CMK (cell line): ENCODE data around the gene PM20D1.
"Not testable (repeated sequence)": the region's sequence is repeated elsewhere in the genome, so short reads cannot be mapped to it uniquely, and the experiment has no call there.

Experiments
- DNase-seq: peaks from one replicate; pipeline ENCODE4 v3.0.0-alpha.2; 2010; ENCODE audit warnings: low read depth

PM20D1 gene, protein sequence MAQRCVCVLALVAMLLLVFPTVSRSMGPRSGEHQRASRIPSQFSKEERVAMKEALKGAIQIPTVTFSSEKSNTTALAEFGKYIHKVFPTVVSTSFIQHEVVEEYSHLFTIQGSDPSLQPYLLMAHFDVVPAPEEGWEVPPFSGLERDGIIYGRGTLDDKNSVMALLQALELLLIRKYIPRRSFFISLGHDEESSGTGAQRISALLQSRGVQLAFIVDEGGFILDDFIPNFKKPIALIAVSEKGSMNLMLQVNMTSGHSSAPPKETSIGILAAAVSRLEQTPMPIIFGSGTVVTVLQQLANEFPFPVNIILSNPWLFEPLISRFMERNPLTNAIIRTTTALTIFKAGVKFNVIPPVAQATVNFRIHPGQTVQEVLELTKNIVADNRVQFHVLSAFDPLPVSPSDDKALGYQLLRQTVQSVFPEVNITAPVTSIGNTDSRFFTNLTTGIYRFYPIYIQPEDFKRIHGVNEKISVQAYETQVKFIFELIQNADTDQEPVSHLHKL

GRCh38 chr1:205849619-205850355 is at the start of gene PM20D1:
PM20D1 (minus strand) TSS chr1:205850132; CDS start chr1:205850072, 60 bp downstream.
- no peak for DNase-seq

GRCh38 chr1:205896351-205896750 is 46.4 kb upstream of the PM20D1 start:
- DNase-seq = no peak

DNA sequence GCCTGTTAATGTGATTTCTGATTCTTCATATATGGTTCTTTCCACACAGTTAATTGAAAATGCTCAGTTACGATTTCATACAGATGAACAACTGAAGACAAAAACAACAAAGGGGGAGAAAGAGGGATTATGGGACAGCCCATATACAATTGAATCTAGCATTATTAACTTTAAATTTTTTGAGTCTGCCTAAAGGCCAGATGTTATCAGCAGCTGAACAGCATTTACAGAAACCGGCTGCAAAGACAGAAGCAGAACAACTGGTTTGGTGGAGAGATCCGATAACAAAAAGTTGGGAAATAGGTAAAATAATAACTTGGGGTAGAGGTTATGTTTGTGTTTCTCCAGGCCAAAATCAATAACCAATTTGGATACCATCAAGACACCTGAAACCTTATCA is 44.2 kb upstream of the PM20D1 start:
- DNase-seq = not testable (repeated sequence)

GRCh38 chr1:205892175-205892574 is 42.2 kb upstream of the PM20D1 start:
- not testable (repeated sequence) for DNase-seq

DNA sequence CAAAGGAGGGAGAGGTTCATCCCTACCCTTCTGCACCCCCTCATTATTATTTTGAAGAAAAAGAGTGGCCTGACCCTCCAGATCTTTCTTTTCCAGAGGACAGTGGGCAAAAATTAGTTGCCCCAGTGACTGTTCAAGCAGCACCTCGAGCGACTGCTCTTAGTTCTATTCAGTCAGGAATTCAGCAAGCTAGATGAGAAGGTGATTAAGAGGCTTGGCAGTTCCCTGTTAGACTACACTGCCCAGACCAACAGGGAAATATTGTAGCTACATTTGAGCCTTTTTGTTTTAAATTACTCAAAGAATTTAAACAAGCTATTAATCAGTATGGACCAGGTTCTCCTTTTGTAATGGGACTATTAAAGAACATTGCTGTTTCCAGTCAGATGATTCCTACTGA is 41.5 kb upstream of the PM20D1 start:
- not testable (repeated sequence) for DNase-seq

- not testable (repeated sequence) for DNase-seq
These were observed 40.7 kb upstream of the PM20D1 start for GRCh38 chr1:205890631-205891030.

- DNase-seq = not testable (repeated sequence)
These were observed 39.8 kb upstream of the PM20D1 start for GRCh38 chr1:205889706-205890105.

GRCh38 chr1:205889006-205889405 is 39.1 kb upstream of the PM20D1 start:
- DNase-seq = not testable (repeated sequence)

- no peak for DNase-seq
These were observed 33.9 kb upstream of the PM20D1 start for GRCh38 chr1:205883792-205884191.

- DNase-seq = no peak
These were observed 31.0 kb upstream of the PM20D1 start for GRCh38 chr1:205880923-205881322.

DNA sequence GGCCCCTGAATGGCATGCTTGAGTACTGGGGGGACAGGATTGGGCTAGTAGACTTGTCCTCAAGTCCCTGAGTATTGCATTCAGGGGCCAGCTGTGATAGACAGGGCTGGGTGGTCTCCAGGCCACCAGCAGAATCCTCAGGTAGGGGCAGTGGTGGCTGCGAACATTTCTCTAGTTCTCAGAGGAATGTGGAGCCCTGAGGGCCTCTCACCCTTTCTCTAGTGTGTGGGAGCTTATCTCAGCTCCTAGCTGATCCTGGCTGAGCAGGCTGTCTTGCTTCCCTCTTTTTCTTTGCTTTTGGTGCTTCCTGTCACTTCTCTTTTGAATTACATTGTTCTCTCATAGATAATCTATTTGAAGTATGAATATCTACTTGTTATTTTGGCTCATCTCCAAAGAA is 30.0 kb upstream of the PM20D1 start:
- no peak for DNase-seq

GRCh38 chr1:205878026-205878425 is 28.1 kb upstream of the PM20D1 start:
- peak; percentile 2 for DNase-seq

DNA sequence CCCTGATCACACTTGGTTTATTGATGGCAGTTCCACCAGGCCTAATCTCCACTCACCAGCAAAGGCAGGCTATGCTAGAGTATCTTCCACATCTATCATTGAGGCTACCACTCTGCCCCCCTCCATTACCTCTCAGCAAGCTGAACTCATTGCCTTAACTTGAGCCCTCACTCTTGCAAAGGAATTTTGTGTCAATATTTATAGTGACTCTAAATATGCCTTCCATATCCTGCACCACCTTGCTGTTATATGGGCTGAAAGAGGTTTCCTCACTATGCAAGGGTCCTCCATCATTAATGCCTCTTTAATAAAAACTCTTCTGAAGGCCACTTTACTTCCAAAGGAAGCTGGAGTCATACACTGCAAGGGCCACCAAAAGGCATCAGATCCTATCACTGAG is 23.2 kb upstream of the PM20D1 start:
- not testable (repeated sequence) for DNase-seq

DNA sequence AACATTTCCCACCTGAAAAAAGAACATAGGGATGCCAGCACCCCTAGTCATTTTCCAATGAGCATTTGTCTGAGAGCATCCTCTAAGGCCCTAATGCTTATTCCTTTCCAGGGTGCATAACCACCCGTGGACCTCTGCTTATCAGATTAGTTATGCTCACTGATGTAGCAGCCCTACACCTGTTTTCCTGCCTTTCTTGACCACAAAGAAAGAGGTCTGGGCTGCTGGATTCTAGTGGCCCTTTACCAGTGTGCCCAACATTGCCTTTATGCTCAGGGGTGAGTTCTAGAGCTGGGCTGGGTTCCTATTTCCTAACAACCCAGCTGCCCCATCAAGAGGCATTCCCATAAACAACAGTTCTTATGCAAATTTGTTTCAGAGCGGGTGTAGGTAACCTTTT is 20.3 kb upstream of the PM20D1 start:
- no peak for DNase-seq

- no peak for DNase-seq
These were observed 11.6 kb upstream of the PM20D1 start for GRCh38 chr1:205861540-205861939.

DNA sequence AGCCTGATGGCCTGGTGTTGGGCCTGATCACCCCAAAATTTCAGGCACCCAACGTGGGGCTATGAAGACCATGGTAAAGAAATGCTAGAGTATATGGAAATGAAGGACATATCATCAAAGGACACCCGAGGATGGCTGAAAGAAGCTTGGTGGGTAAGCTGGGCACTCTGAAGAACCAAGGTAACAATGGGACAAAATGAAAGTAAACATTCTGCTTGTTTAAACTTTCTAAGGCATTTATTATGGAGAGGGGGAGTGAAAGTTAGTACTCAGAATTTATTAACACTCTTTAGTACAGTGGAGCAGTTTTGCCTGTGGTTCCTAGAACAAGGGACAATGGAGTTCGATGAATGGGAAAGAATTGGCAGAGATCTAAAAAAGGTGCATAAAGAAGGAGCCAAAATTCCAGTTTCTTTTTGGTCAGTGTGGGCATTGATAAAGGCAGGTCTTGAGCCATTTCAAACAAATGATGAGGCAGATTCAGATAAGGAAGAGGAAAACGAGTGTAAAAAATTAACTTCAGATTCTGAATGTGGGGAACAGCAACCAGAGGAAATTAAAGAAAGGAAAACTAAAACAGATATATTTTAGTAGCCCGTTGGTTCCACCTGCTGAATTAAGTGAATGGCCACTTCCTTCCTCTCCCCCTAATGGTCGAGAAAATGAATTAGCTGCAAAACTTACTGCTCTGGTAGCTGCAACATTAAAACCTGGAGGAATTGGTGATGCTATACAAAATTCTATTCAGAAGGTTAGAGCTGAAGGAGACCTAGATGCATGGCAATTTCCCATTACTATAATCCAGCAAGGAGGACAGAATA is 8.4 kb upstream of the PM20D1 start:
- no peak for DNase-seq

- not testable (repeated sequence) for DNase-seq
These were observed 7.6 kb upstream of the PM20D1 start for GRCh38 chr1:205857501-205857900.

GRCh38 chr1:205856433-205856832 is 6.5 kb upstream of the PM20D1 start:
- no peak for DNase-seq

DNA sequence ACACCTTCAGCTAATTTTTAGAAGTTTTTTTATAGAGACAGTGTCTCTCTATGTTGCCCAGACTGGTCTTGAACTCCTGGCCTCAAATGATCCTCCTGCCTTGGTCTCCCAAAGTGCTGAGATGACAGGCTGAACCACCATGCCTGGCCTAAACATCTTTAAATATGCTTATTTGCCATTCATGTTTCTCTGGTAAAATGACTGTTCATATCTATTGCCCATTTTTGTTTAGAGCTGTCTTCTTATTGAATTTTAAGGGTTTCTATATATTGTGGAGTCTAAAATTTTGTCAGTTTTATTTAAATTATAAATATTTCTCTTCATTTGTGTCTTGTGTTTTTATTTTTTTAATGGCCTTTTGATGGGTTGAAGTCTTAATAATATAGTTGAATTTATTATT is 3.0 kb upstream of the PM20D1 start:
- no peak for DNase-seq

DNA sequence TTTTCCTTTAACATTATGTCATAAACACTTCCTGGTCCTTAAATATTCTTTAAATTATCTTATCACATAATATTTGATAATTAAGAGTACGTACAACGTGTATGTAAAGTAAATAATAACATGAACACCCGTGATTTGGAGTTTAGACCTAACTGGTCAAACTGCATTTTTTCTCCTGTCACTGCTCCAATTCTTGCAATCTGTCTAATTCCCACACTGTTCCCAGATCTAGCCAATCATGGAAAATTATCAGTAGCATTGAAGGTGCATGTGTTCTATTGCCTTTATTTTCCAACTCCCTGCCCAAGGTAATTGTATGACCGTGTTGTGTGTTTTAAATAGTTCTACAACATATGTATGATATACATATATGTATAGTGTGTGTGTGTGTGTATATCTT is 2.1 kb upstream of the PM20D1 start:
- no peak for DNase-seq

- DNase-seq = no peak
These were observed 6.7 kb downstream of the PM20D1 start for GRCh38 chr1:205843036-205843859.
